GM18858 (cell line): ENCODE data around the gene TMEM108.
"Not testable (repeated sequence)": the region's sequence is repeated elsewhere in the genome, so short reads cannot be mapped to it uniquely, and the experiment has no call there.

Source experiments
- ATAC-seq: cut with Tn5 transposase; IDR thresholded peaks from one replicate; pipeline ENCODE4 v1.9.1; 2021; ENCODE audit not compliant: unreplicated experiment

TMEM108 gene

GRCh38 chr3:133038089-133038730 lies at the start of gene TMEM108:
TMEM108 (plus strand) TSS chr3:133038391.
- ATAC-seq = no peak

GRCh38 chr3:132995971-132996370 lies 42.2 kb upstream of the TMEM108 start:
- no peak for ATAC-seq

- no peak for ATAC-seq
Observed at GRCh38 chr3:132997404-132998185, 40.6 kb upstream of the TMEM108 start.

- not testable (repeated sequence) for ATAC-seq
Observed at GRCh38 chr3:133005032-133005431, 33.2 kb upstream of the TMEM108 start.

- ATAC-seq = no peak
Observed at GRCh38 chr3:133007601-133008000, 30.6 kb upstream of the TMEM108 start.

GRCh38 chr3:133014325-133014724 lies 23.9 kb upstream of the TMEM108 start:
- no peak for ATAC-seq

- not testable (repeated sequence) for ATAC-seq
Observed at GRCh38 chr3:133015573-133015972, 22.6 kb upstream of the TMEM108 start.

GRCh38 chr3:133016838-133017309 lies 21.3 kb upstream of the TMEM108 start:
- ATAC-seq = no peak

GRCh38 chr3:133018921-133019320 lies 19.3 kb upstream of the TMEM108 start:
- ATAC-seq = no peak

- ATAC-seq = no peak
Observed at GRCh38 chr3:133021206-133021605, 17.0 kb upstream of the TMEM108 start.

GRCh38 chr3:133023362-133023761 lies 14.8 kb upstream of the TMEM108 start:
- ATAC-seq = no peak

GRCh38 chr3:133025546-133025945 lies 12.6 kb upstream of the TMEM108 start:
- no peak for ATAC-seq

- ATAC-seq = no peak
Observed at GRCh38 chr3:133032301-133032700, 5.9 kb upstream of the TMEM108 start.

- no peak for ATAC-seq
Observed at GRCh38 chr3:133037436-133037835, 755 bp upstream of the TMEM108 start.

- ATAC-seq = no peak
Observed at GRCh38 chr3:133038731-133039375, 662 bp downstream of the TMEM108 start.

GRCh38 chr3:133040696-133041523 lies 2.7 kb downstream of the TMEM108 start:
- no peak for ATAC-seq

GRCh38 chr3:133041524-133041829 lies 3.3 kb downstream of the TMEM108 start:
- ATAC-seq = no peak

- ATAC-seq = no peak
Observed at GRCh38 chr3:133042778-133043177, 4.6 kb downstream of the TMEM108 start.

- no peak for ATAC-seq
Observed at GRCh38 chr3:133047980-133048379, 9.8 kb downstream of the TMEM108 start.

GRCh38 chr3:133049491-133049890 lies 11.3 kb downstream of the TMEM108 start:
- no peak for ATAC-seq

GRCh38 chr3:133050891-133051290 lies 12.7 kb downstream of the TMEM108 start:
- no peak for ATAC-seq
